Transverse colon (tissue), 4 donors: ENCODE results near the gene GFOD1.

Experiments
- EP300 ChIP-seq: sonication (generic); formaldehyde crosslinking; IDR thresholded peaks from one replicate; pipeline ENCODE4 v1.6.1; 2017; ENCODE audit warnings: antibody characterized with exemption, low read depth
- POLR2A ChIP-seq: fragments of 450-650 bp; IDR thresholded peaks from one replicate; pipeline ENCODE4 v1.6.1; 2016; ENCODE audit warnings: antibody characterized with exemption, mild to moderate bottlenecking, moderate library complexity
- POLR2AphosphoS5 ChIP-seq, 3 donors: sonication (generic); formaldehyde crosslinking; IDR thresholded peaks; one replicate each; pipeline ENCODE4 v1.6.1; 2016; ENCODE audit warnings: antibody characterized with exemption in 3 of 3
- TF ChIP-seq, protein P1 (sequence below), 5 experiments: fragments of 200-600 bp in 3 of 5; fragments of 450-650 bp in 2 of 5; sonication (generic) in 3 of 5; IDR thresholded peaks; 1 replicate in 2 of 5; 2 replicates in 3 of 5; pipeline ENCODE4 v1.5.1; 2016 to 2017; ENCODE audit warnings: antibody characterized with exemption in 5 of 5, inconsistent platforms in 3 of 5, mild to moderate bottlenecking in 2 of 5, moderate library complexity in 1 of 5

GRCh38 chr6:13358511-13358910 lies 128.9 kb downstream of the GFOD1 start:
- TF ChIP-seq POLR2AphosphoS5 (IDR thresholded peaks at IDR 0.05): no peak
- TF ChIP-seq, protein P1, sequence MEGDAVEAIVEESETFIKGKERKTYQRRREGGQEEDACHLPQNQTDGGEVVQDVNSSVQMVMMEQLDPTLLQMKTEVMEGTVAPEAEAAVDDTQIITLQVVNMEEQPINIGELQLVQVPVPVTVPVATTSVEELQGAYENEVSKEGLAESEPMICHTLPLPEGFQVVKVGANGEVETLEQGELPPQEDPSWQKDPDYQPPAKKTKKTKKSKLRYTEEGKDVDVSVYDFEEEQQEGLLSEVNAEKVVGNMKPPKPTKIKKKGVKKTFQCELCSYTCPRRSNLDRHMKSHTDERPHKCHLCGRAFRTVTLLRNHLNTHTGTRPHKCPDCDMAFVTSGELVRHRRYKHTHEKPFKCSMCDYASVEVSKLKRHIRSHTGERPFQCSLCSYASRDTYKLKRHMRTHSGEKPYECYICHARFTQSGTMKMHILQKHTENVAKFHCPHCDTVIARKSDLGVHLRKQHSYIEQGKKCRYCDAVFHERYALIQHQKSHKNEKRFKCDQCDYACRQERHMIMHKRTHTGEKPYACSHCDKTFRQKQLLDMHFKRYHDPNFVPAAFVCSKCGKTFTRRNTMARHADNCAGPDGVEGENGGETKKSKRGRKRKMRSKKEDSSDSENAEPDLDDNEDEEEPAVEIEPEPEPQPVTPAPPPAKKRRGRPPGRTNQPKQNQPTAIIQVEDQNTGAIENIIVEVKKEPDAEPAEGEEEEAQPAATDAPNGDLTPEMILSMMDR (IDR thresholded peaks at IDR 0.05): no peak
- TF ChIP-seq POLR2A: no peak
- no peak for TF ChIP-seq EP300
